Cerebellar cortex (tissue), 1 donor: Measurements from ENCODE around the gene FANCI.

Experiments
- DNase-seq: peaks from one replicate; pipeline ENCODE4 v3.0.0-alpha.2; 2015; ENCODE audit warnings: low spot score

The FANCI gene

DNA sequence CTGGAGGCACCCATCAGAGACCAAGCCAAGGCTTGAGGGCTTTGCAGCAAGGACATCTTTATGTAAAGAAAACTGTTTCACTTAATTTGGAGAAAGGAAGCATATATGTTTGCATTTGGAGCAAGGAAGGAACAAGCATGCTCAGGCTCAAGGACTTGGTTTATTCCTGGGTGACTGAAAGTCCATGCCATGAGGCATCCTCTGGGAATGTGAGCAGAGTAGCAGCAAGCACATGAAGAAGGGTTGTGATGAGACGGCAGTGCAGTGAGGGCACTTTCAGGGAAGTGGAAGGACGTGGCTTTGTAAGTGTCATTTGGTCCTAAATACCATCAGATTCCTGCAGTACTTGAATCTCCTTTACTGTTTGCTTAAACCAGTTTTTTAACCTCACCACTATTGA lies 64.0 kb downstream of the FANCI start:
- DNase-seq, result no peak

DNA sequence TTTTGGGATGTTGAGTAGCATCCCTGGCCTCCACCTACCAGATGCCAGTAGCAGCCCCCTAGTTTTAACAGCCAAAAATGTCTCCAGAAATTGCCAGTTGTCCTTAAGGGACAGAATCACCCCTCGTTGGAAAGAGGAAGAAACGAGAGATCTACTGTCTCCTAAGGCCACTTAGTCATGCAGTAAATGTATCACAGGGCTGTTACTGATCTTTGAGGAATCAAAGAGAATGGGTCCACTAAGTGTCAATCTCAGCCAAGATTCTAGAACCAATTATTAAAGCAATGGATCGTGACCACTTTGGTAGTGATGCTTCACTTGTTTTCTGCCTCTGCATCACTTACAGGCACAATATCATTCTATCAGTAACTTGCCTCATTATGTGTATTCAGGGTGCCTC lies 64.5 kb downstream of the FANCI start:
- no peak for DNase-seq

DNA sequence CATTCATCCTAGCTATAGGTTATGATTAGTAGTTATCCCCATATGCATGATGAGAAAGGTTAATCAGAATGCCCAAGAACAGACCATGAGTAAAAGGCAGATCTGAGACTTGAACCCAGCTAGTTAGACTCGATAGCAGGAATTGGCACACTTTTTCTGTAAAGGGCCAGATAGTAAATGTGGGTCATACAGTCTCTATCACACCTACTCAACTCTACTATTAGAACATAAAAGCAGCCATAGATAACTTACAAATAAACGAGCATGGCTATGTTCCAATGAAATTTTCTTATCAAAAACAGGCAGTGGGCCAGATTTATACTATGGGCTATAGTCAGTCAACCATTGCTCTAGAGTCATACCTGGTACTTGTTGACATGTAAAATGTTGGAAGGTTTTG lies 66.2 kb downstream of the FANCI start:
- no peak for DNase-seq

DNA sequence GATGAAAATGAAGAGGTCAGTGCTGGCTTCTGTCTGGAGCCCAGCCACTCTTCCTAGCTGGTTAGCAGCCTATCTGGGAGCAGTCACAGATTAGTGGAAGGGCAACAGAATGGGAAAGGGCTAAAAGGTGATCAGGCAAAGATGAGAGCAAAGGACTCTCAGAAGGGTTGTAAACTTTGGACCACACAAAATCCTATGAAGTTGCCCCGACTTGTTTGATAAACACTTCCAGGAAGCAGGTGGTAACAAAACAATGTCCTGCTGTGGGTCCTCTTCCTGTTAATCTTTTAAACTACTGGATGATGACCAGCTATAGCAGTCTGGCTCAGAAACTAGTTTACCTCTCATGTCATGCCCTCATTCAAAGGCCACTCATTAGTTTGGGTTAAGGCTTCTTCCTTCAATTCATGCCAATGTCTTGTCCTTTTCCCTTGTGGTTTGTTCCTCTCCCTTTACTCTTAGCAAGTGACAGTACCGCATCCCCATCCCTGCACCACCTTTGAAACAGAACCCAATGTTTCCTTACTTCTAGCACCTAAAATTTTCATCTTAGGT lies 71.7 kb downstream of the FANCI start:
- no peak for DNase-seq

GRCh38 chr15:89316504-89316903 lies 72.7 kb downstream of the FANCI start:
- DNase-seq, result no peak

- no peak for DNase-seq
Observed at GRCh38 chr15:89317186-89317720, 73.5 kb downstream of the FANCI start.

DNA sequence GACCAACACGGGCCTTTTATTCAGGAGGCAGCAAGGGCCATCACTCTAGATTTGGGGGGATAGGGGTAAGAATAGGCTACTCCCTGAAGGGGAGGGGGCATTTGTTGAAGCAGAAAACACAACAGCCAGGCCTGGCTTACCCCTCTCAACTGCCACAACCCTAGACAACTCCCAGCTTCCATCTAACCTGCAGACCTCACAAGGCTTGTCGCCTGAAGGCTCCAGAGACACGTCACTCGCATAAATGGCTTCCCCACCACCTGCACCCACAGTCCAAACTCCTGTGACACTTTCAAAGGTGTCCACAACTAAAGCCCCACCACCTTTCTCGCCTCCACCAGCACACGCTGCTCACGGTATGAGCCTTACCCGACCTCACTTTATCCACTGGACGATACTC lies 75.9 kb downstream of the FANCI start:
- DNase-seq, result no peak

GRCh38 chr15:89320200-89320599 lies 76.4 kb downstream of the FANCI start:
- DNase-seq, result no peak

- no peak for DNase-seq
Observed at GRCh38 chr15:89321521-89322410, 78.0 kb downstream of the FANCI start.

- no peak for DNase-seq
Observed at GRCh38 chr15:89322822-89323221, 79.0 kb downstream of the FANCI start.

GRCh38 chr15:89323825-89324224 lies 80.0 kb downstream of the FANCI start:
- no peak for DNase-seq

DNA sequence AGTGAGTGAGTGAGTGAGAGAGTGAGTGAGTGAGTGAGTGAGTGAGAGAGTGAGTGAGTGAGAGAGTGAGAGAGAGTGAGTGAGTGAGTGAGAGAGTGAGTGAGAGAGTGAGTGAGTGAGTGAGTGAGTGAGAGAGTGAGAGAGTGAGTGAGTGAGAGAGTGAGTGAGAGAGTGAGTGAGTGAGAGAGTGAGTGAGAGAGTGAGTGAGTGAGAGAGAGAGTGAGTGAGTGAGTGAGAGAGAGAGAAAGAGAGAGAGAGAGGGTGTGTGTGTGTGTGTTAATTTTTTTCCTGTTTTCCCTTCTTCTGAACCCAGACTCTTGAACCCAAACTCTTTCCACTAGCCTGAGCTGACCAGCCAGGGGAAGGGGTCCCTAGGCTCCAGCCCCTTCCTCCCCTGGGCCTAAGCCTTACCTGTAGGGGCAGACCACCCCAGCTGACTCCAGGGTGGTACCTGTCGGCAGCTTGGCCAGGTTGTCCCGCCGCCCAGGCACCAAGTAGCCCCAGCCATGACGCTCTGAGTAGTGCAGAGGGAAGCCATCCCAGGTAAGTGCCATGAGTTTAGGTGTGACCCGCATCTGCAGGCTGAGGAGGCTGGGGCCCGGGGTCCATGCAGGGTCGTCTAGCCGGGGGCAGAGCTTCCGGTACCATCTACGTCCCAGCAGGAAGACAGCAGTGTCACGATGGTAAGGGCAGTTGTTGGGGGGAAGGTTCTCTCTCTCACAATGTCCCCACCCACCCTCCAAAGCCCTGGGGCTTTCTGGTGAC lies 81.4 kb downstream of the FANCI start:
- no peak for DNase-seq

DNA sequence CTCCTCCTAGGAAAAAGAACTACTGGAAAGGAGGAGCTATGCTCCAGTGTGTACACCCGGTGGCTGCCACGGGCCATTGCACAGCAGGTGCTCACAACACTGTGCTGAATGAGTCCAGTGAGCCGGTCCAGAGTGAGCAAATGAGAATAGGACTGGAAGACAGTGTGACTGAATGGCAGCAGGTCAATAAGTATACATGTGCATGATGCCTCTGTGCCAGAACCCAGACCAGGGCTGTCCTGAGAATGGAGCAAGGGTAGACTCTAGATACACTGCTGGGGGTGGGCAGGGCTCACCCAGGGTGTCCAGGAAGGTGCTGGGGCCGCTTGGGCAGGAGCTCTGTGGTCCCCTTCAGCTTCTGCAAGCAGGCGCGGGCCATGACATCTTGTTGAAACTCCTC lies 82.5 kb downstream of the FANCI start:
- no peak for DNase-seq

DNA sequence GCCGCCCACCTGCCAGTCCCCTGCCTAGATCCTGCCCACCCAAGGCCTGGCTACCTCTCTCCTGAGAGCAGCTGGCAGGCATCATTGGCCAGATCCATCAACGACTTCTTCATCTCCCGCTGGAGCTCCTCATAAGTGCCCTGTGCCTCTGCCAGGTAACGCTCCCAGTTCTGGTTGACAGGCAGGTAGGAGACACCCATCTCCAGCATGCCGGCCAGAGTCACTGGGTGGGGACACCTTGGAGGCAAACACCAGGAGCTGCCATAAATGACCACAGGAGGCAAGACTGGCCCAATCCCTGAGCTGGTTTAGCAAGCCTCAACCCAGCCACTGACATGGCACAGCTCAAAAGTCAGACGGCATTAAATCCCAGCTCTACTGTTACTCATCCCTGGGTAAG lies 83.3 kb downstream of the FANCI start:
- DNase-seq, result no peak

- no peak for DNase-seq
Observed at GRCh38 chr15:89328398-89329254, 84.8 kb downstream of the FANCI start.

DNA sequence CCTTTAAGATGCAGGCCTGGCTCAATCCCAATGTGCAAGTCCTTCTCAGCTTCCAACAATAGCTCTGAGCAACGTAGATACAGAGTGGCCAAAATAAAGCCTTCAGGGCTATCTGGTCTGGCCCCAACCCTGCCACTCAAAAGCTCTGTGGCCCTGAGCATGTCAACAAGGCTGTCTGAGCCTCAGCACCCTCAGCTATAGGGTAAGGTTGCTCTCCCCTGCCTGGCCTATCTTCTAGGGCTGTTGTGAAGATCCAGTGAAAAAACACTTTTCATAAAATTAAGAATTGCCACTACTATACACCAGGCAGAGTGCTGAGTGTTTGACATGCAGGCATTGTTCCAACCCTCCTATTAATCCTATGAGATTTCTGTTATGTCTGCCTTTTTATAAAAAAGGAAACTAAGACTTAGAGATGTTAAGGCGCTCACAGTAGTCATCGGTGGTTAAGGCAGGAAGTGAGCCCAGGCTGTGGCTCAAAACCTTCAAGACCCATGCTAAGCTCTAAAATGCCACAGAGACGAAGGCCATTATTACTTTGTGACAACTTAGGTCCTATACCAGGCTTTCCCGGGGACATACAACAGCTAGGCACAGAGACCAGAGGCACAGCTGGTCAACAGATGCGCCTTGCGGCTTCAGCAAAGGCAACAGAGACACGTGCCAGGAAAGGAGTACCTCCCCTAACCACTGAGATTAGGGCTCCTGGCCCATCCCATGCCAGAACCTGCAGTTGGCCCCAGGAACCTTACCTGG lies 85.7 kb downstream of the FANCI start:
- no peak for DNase-seq

DNA sequence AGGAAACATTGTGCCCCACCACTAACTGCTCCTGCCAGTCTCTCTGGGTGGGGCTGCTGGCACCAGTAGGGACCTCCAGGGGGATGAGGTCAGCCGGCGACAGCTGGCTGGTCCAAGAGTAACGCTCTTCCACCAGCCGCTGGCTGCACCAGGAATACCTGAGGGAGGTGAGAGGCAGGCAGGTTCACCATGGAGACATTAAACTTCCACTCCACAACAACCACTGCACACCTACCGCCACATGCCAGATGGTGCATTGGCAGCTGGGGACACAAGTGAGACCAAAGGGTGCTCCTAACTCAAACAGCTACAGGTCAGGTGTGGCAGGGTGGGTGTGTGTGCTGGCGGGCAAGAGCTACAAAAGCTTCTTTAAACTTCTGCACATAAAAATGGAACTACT lies 86.3 kb downstream of the FANCI start:
- DNase-seq, result no peak

DNA sequence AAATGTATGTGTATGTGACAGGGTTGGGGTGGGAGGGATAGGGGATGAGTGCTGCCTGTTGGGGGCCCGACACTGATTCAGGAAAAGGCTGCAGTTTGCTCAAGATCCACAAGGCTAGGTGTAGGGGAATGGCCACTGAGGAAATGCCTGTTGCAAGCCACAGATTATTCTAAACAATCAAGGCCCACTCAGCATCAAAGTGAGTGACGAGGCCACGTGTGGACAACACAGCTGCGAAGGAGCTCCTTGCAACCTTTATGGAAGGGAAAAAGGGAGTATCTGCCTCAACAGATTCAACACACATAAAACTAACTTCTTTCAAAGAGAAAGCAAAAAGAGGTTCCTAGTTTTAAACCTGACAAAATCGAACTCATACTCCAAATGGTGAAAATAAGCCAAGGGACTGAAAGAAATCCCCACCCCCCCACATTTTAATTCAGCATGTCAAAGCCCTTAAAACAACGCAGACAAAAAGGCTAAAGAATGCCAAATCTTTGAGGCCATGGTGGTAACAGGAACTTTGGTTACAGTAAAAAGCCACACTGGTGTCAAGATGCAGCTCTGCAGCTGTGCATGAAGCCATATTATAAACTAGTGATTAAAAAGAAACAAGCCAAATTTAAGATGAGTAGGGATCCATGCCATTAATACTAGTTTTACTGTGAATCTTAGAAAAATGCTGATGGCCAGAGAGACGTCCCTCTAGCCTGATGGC lies 87.3 kb downstream of the FANCI start:
- no peak for DNase-seq

DNA sequence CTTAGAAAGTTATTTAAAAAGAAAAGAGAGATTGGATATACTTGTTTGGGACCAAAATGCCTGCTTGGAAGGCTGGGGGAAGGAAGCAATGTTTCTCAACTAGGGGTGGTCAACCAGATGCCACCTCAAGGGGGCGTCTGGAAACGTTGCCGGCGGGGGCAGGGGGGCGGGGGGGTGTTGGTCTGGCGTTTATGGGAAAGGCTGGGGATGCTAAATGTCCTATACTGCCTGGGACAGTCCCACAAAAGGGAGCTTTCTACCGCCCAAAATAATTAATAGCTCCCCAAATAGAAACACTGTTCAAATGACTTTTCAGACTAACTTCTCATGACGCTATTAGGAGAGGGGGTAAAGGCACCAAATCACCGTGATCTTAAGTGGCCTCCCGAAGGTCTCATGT lies 88.7 kb downstream of the FANCI start:
- peak; percentile 21 for DNase-seq
